Esophagus squamous epithelium (tissue), 5 donors: ENCODE results near the gene CCNF. TPM values are rescaled to one million over a fixed set of nuclear protein-coding genes. Genes with fewer than 3 reads are reported as not detected.

ENCODE experiments used
- DNase-seq: peaks from one replicate; lab custom pipeline; 2025; lab: John Stamatoyannopoulos, UW
- H3K27ac ChIP-seq, 4 donors: fragments of 200-600 bp; sonication (generic); one replicate each; pipeline ENCODE4 v1.5.1; 2016 to 2019; ENCODE audit warnings: mild to moderate bottlenecking in 1 of 4
- H3K27me3 ChIP-seq, 4 donors: fragments of 200-600 bp; sonication (generic); 1 replicate in 3 of 4; 2 replicates in 1 of 4; pipeline versions ENCODE4 v1.5.1 to v1.6.0; 2017 to 2021; ENCODE audit warnings: antibody characterized with exemption in 1 of 4
- H3K36me3 ChIP-seq, 3 donors: fragments of 200-600 bp; sonication (generic); one replicate each; pipeline ENCODE4 v1.5.1; 2016 to 2019
- H3K4me1 ChIP-seq, 3 donors: fragments of 200-600 bp; sonication (generic); one replicate each; pipeline ENCODE4 v1.5.1; 2017 to 2019
- H3K4me3 ChIP-seq, 4 donors: fragments of 200-600 bp; sonication (generic); 1 replicate in 3 of 4; 2 replicates in 1 of 4; pipeline ENCODE4 v1.5.1; 2016 to 2019; ENCODE audit warnings: mild to moderate bottlenecking in 2 of 4, moderate library complexity in 1 of 4
- H3K9me3 ChIP-seq, 3 donors: fragments of 200-600 bp; sonication (generic); one replicate each; pipeline ENCODE4 v1.5.1; 2016 to 2019
- POLR2A ChIP-seq, 4 donors: fragments of 450-650 bp; IDR thresholded peaks; one replicate each; pipeline ENCODE4 v1.6.1; 2017; ENCODE audit warnings: antibody characterized with exemption in 4 of 4, mild to moderate bottlenecking in 4 of 4, moderate library complexity in 3 of 4
- WGBS, 2 donors: methylation state at CpG; one replicate each; pipeline ENCODE4 v1.1.5; 2018; 5-methylcytosine and 5-hydroxymethylcytosine counted together
- intact Hi-C: fragments of 100-400 bp; cut with DNase I; formaldehyde crosslinking; loops from one replicate; pipeline ENCODE4 v1.15.0; 2022
- total RNA-seq, 4 donors: library from RNA; depleted of rRNA; stranded (reverse); fragments of >200 nt; gene quantifications; one replicate each; pipeline ENCODE4 v1.1.0, GENCODE V29; 2016
- TF ChIP-seq, protein P1 (sequence below), 6 experiments: fragments of 450-650 bp in 4 of 6; fragments of 200-600 bp in 2 of 6; sonication (generic) in 2 of 6; IDR thresholded peaks; one replicate each; pipeline ENCODE4 v1.5.1; 2016 to 2019; ENCODE audit warnings: antibody characterized with exemption in 6 of 6, mild to moderate bottlenecking in 4 of 6, moderate library complexity in 4 of 6
- donor health status: DM: yes; HTN: yes; CAD: no.

CCNF gene
- total RNA-seq, 4 donors from 2014 or later: 5.9 to 18.6 (median 10.2) TPM

DNA sequence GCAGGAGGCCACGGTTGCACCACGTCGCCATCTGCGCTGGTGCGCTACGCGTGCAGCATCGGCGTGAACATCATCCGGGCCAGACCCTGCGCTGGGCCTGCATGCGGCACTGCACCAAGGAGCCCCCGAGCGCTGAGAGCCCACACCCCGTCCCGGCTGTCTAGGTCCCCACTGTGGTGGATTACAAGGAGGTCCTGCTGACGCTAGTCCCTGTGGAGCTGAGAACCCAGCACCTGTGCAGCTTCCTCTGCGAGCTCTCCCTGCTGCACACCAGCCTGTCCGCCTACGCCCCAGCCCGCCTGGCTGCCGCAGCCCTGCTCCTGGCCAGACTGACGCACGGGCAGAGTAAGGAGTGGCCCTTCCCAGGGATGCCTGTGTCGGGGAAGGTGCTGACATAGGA is 19.9 kb downstream of the CCNF start:
- no peaks in the 10 kb centered on the region for H3K4me1 ChIP-seq
- no peak for DNase-seq
- H3K4me3 ChIP-seq: no peak overlapping the region
- no peak overlapping the region for H3K27ac ChIP-seq
- H3K27me3 ChIP-seq: no peaks in the 10 kb centered on the region
- intact Hi-C loops: no loop called here
- H3K36me3 ChIP-seq: peaks cover 9 to 94% (median 22%) of the 10 kb centered on the region in 3 donors
- TF ChIP-seq, protein P1, sequence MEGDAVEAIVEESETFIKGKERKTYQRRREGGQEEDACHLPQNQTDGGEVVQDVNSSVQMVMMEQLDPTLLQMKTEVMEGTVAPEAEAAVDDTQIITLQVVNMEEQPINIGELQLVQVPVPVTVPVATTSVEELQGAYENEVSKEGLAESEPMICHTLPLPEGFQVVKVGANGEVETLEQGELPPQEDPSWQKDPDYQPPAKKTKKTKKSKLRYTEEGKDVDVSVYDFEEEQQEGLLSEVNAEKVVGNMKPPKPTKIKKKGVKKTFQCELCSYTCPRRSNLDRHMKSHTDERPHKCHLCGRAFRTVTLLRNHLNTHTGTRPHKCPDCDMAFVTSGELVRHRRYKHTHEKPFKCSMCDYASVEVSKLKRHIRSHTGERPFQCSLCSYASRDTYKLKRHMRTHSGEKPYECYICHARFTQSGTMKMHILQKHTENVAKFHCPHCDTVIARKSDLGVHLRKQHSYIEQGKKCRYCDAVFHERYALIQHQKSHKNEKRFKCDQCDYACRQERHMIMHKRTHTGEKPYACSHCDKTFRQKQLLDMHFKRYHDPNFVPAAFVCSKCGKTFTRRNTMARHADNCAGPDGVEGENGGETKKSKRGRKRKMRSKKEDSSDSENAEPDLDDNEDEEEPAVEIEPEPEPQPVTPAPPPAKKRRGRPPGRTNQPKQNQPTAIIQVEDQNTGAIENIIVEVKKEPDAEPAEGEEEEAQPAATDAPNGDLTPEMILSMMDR (IDR thresholded peaks at IDR 0.05): no peak
- no peak for TF ChIP-seq POLR2A (IDR thresholded peaks at IDR 0.05)
- no peaks in the 10 kb centered on the region for H3K9me3 ChIP-seq
- 98 to 100% methylated on average over 3 to 7 of the region's 25 CpGs for WGBS, 2 donors

DNA sequence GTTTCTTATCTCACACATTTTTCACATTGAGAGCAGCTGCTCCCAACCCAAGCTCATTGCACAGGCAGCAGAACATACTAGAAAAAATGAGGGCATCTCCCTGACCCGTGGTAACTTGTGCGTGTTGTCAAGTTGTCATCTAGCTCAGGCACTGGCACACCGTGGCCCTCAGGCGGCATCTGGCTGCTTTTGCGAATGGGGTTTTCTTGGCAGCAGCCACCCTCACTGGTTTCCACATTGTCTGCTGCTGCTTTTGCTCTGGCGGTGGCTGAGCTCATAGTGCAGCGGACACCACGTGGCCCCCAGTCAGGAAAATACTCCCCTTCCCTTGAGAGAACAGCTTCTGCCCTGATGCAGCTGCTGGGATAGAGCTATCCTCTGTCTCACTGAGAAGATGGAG is 21.3 kb downstream of the CCNF start:
- WGBS, 2 donors: 93% methylated on average over 2 of the region's 8 CpGs; no CpG with 5 or more reads in 1 of the 2 donors
- no peak overlapping the region for H3K27ac ChIP-seq
- peaks cover 9 to 96% (median 16%) of the 10 kb centered on the region in 3 donors for H3K36me3 ChIP-seq
- intact Hi-C loops: no loop called here
- H3K27me3 ChIP-seq: no peaks in the 10 kb centered on the region
- no peaks in the 10 kb centered on the region for H3K9me3 ChIP-seq
- H3K4me1 ChIP-seq: no peaks in the 10 kb centered on the region
- DNase-seq: no peak
- TF ChIP-seq POLR2A (IDR thresholded peaks at IDR 0.05): no peak
- TF ChIP-seq, protein P1 (IDR thresholded peaks at IDR 0.05): no peak
- no peak overlapping the region for H3K4me3 ChIP-seq

DNA sequence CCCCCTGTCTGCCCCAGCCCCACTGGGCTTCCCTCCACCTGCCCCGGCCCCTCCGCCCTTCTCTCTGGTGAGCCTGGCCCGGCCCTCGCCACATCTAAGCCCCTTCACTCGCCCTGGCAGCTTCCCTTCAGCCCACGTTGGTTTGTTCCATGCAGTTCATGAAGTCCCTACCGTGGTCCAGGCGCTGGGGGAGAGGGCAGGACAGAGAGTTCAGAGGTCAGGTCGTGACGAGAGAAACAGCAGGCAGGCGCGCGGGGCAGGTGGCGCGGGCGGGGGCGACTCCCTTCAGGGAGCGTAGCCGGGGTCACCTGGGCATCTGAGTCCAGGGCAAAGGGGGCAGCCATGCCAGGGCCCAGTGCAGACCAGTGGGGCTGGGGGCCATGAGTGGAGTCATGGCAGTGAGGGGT is 21.7 kb downstream of the CCNF start:
- Histone ChIP-seq H3K27me3 (no peaks in the 10 kb centered on the region), H3K4me1 (no peaks in the 10 kb centered on the region), H3K9me3 (no peaks in the 10 kb centered on the region), H3K36me3 (peaks cover 9 to 96% (median 15%) of the 10 kb centered on the region in 3 donors), H3K4me3 (no peak overlapping the region), H3K27ac (no peak overlapping the region)
- DNase-seq: no peak
- no peak for TF ChIP-seq POLR2A (IDR thresholded peaks at IDR 0.05)
- TF ChIP-seq, protein P1 (IDR thresholded peaks at IDR 0.05): no peak
- WGBS, 2 donors: 91% methylated on average over 13 of the region's 19 CpGs; no CpG with 5 or more reads in 1 of the 2 donors
- intact Hi-C loops: no loop called here

DNA sequence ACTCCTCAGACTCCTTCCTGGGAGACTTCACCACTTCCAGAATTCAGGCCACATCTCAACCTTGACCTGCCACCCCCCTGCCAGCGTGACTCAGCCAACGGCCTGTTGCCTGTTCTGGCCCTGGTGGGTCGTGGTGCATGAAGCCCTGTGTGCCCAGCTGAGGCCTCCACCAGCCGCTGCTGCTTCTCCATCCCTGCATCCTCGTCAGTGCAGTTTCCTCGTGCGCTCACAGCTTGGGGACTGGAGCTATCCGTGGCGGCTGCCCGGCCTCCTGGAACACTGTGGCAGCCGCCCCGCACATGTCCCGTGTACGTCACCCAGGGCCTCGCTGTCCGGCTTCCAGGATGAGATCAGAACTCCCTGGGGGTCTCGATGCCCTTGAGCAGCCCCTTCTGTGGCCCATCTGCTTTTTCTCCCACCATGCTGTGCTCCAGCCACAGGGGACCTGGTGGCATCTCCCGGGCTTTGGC is 22.6 kb downstream of the CCNF start:
- Histone ChIP-seq H3K4me3 (no peak overlapping the region), H3K4me1 (no peaks in the 10 kb centered on the region), H3K27ac (no peak overlapping the region), H3K27me3 (no peaks in the 10 kb centered on the region), H3K36me3 (peaks cover 9 to 96% (median 12%) of the 10 kb centered on the region in 3 donors), H3K9me3 (no peaks in the 10 kb centered on the region)
- WGBS, 2 donors: 93 to 98% methylated on average over 11 to 17 of the region's 18 CpGs
- TF ChIP-seq, protein P1 (IDR thresholded peaks at IDR 0.05): no peak
- TF ChIP-seq POLR2A (IDR thresholded peaks at IDR 0.05): no peak
- intact Hi-C loops: no loop called here
- no peak for DNase-seq

DNA sequence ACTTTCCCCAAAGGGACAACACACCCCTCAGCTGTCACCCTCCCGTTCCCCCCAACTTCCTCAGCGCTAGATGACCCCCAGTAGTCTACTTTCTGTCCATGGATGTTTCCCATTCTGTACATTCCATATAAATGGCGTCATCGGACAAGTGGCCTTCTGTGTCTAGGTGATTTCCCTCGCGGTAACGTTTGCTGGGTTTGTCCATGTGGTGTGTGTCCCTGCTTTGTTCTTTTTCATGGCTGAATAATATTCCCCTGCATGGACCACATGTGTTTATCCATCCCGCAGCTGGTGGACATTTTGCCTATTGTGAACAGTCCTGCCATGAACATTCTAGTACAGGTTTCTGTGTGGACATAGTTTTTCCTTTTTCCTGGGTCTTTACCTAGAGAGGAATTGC is 23.4 kb downstream of the CCNF start:
- Histone ChIP-seq H3K27ac (no peak overlapping the region), H3K36me3 (peaks cover 9 to 94% (median 12%) of the 10 kb centered on the region in 3 donors), H3K9me3 (no peaks in the 10 kb centered on the region), H3K4me1 (no peaks in the 10 kb centered on the region), H3K27me3 (no peaks in the 10 kb centered on the region), H3K4me3 (no peak overlapping the region)
- WGBS, 2 donors: 91 to 97% methylated on average over 8 of the region's 8 CpGs
- TF ChIP-seq, protein P1 (IDR thresholded peaks at IDR 0.05): no peak
- TF ChIP-seq POLR2A (IDR thresholded peaks at IDR 0.05): no peak
- DNase-seq: no peak
- intact Hi-C loops: no loop called here
